HEK293 (cell line): Measurements from ENCODE around the gene SYT13.

Experiments used
- CTCF ChIA-PET: fragments of 350-600 bp; formaldehyde crosslinking; extraction: SDS; loops from one replicate; lab custom pipeline; 2021; ENCODE audit warnings: antibody characterized with exemption; lab: Yijun Ruan, JAX
- POLR2A ChIA-PET: fragments of 300-600 bp; formaldehyde crosslinking; extraction: SDS; loops from one replicate; lab custom pipeline; 2020; ENCODE audit warnings: antibody characterized with exemption, inconsistent platforms; lab: Yijun Ruan, JAX
- H3K27ac ChIP-seq: fragments of 200-500 bp; sonication (Bioruptor generic); 2 replicates; pipeline ENCODE4 v1.5.1; 2014; ENCODE audit warnings: low read depth, low read length, control low read depth, inconsistent platforms; ENCODE audit errors: extremely low read depth
- H3K36me3 ChIP-seq, 2 experiments: fragments of 200-500 bp in 1 of 2; sonication (Bioruptor generic) in 1 of 2; 1 replicate in 1 of 2; 2 replicates in 1 of 2; pipeline ENCODE4 v1.5.1; 2014 to 2017; ENCODE audit warnings: inconsistent platforms in 2 of 2, low read length in 2 of 2; ENCODE audit not compliant: control insufficient read depth in 2 of 2, insufficient read depth in 1 of 2
- H3K4me1 ChIP-seq: fragments of 200-500 bp; sonication (Bioruptor generic); 2 replicates; pipeline ENCODE4 v1.5.1; 2014; ENCODE audit warnings: mild to moderate bottlenecking, low read length, inconsistent platforms; ENCODE audit not compliant: control insufficient read depth, insufficient read depth
- H3K4me3 ChIP-seq: 2 replicates; pipeline ENCODE4 v1.5.1; 2011; ENCODE audit warnings: low read depth, mild to moderate bottlenecking, control low read depth, low read length, moderate library complexity
- H3K9me3 ChIP-seq: fragments of 200-500 bp; sonication (Bioruptor generic); 2 replicates; pipeline ENCODE4 v1.5.1; 2014; ENCODE audit warnings: low read depth, low read length, inconsistent platforms; ENCODE audit not compliant: control insufficient read depth, insufficient read depth
- FEZF1 ChIP-seq: fragments of 450-650 bp; formaldehyde crosslinking; IDR thresholded peaks from 2 replicates; pipeline ENCODE4 v1.5.1; 2016; ENCODE audit warnings: missing biosample characterization, missing genetic modification characterization
- KLF10 ChIP-seq: fragments of 450-650 bp; IDR thresholded peaks from 2 replicates; pipeline ENCODE4 v1.5.1; 2018; ENCODE audit warnings: missing biosample characterization, mild to moderate bottlenecking, missing genetic modification characterization
- KLF7 ChIP-seq: fragments of 450-650 bp; formaldehyde crosslinking; IDR thresholded peaks from 2 replicates; pipeline ENCODE4 v1.5.1; 2016; ENCODE audit warnings: missing biosample characterization, missing genetic modification characterization, borderline replicate concordance
- REPIN1 ChIP-seq: fragments of 450-650 bp; formaldehyde crosslinking; IDR thresholded peaks from 2 replicates; pipeline ENCODE4 v1.5.1; 2017; ENCODE audit warnings: missing biosample characterization, missing genetic modification characterization, low read depth
- SP3 ChIP-seq: fragments of 450-650 bp; formaldehyde crosslinking; IDR thresholded peaks from 2 replicates; pipeline ENCODE4 v1.5.1; 2016; ENCODE audit warnings: missing biosample characterization, missing genetic modification characterization
- SP7 ChIP-seq: fragments of 450-650 bp; formaldehyde crosslinking; IDR thresholded peaks from 2 replicates; pipeline ENCODE4 v1.5.1; 2016; ENCODE audit warnings: missing biosample characterization, missing genetic modification characterization
- ZNF10 ChIP-seq: fragments of 450-650 bp; formaldehyde crosslinking; IDR thresholded peaks from 2 replicates; pipeline ENCODE4 v1.5.1; 2017; ENCODE audit warnings: missing biosample characterization, missing genetic modification characterization
- ZNF146 ChIP-seq: fragments of 450-650 bp; formaldehyde crosslinking; IDR thresholded peaks from 2 replicates; pipeline ENCODE4 v1.5.1; 2016; ENCODE audit warnings: missing biosample characterization, missing genetic modification characterization
- ZNF16 ChIP-seq: fragments of 450-650 bp; formaldehyde crosslinking; IDR thresholded peaks from 2 replicates; pipeline ENCODE4 v1.5.1; 2016; ENCODE audit warnings: low read depth, missing biosample characterization, missing genetic modification characterization
- ZNF19 ChIP-seq: fragments of 450-650 bp; formaldehyde crosslinking; IDR thresholded peaks from 2 replicates; pipeline ENCODE4; 2016; ENCODE audit warnings: missing biosample characterization, missing genetic modification characterization, low read depth
- ZNF211 ChIP-seq: fragments of 450-650 bp; formaldehyde crosslinking; IDR thresholded peaks from 2 replicates; pipeline ENCODE4 v1.5.1; 2016; ENCODE audit warnings: low read depth, missing biosample characterization, missing genetic modification characterization
- ZNF23 ChIP-seq: fragments of 450-650 bp; formaldehyde crosslinking; IDR thresholded peaks from 2 replicates; pipeline ENCODE4 v1.5.1; 2016; ENCODE audit warnings: missing biosample characterization, missing genetic modification characterization, borderline replicate concordance
- ZNF239 ChIP-seq: fragments of 450-650 bp; formaldehyde crosslinking; IDR thresholded peaks from 2 replicates; pipeline ENCODE4 v1.5.1; 2016; ENCODE audit warnings: missing biosample characterization, missing genetic modification characterization
- ZNF341 ChIP-seq: fragments of 450-650 bp; formaldehyde crosslinking; IDR thresholded peaks from 2 replicates; pipeline ENCODE4; 2016; ENCODE audit warnings: low read depth, missing biosample characterization, missing genetic modification characterization
- ZNF548 ChIP-seq: fragments of 450-650 bp; formaldehyde crosslinking; IDR thresholded peaks from 2 replicates; pipeline ENCODE4 v1.5.1; 2016; ENCODE audit warnings: missing biosample characterization, missing genetic modification characterization
- ZNF549 ChIP-seq: fragments of 450-650 bp; IDR thresholded peaks from 2 replicates; pipeline ENCODE4 v1.5.1; 2018; ENCODE audit warnings: missing biosample characterization, missing genetic modification characterization, mild to moderate bottlenecking, inconsistent platforms, moderate library complexity
- ZNF561 ChIP-seq: fragments of 450-650 bp; IDR thresholded peaks from 2 replicates; pipeline ENCODE4 v1.5.1; 2018; ENCODE audit warnings: missing biosample characterization, missing genetic modification characterization, borderline replicate concordance
- ZNF585B ChIP-seq: fragments of 450-650 bp; formaldehyde crosslinking; IDR thresholded peaks from 2 replicates; pipeline ENCODE4 v1.5.1; 2016; ENCODE audit warnings: missing biosample characterization, missing genetic modification characterization
- ZNF626 ChIP-seq: fragments of 450-650 bp; sonication (Bioruptor Pico); formaldehyde crosslinking; IDR thresholded peaks from 2 replicates; pipeline ENCODE4 v1.5.1; 2018; ENCODE audit warnings: missing biosample characterization, missing genetic modification characterization, inconsistent platforms
- ZNF629 ChIP-seq: fragments of 450-650 bp; formaldehyde crosslinking; IDR thresholded peaks from 2 replicates; pipeline ENCODE4 v1.5.1; 2017; ENCODE audit warnings: missing biosample characterization, missing genetic modification characterization
- ZNF658 ChIP-seq: fragments of 450-650 bp; formaldehyde crosslinking; IDR thresholded peaks from 2 replicates; pipeline ENCODE4; 2016; ENCODE audit warnings: missing biosample characterization, missing genetic modification characterization
- ZNF837 ChIP-seq: fragments of 450-650 bp; formaldehyde crosslinking; IDR thresholded peaks from 2 replicates; pipeline ENCODE4 v1.5.1; 2016; ENCODE audit warnings: missing biosample characterization, missing genetic modification characterization
- ZNF843 ChIP-seq: fragments of 450-650 bp; formaldehyde crosslinking; IDR thresholded peaks from 2 replicates; pipeline ENCODE4 v1.5.1; 2016; ENCODE audit warnings: missing biosample characterization, missing genetic modification characterization
- TF ChIP-seq, protein P1 (sequence below): fragments of 450-650 bp; formaldehyde crosslinking; IDR thresholded peaks from 2 replicates; pipeline ENCODE4 v1.5.1; 2016; ENCODE audit warnings: missing biosample characterization, missing genetic modification characterization
- TF ChIP-seq, protein P2 (sequence below): sonication (generic); formaldehyde crosslinking; IDR thresholded peaks from 2 replicates; pipeline ENCODE4 v1.8.1; 2022; ENCODE audit warnings: mild to moderate bottlenecking, moderate library complexity, missing genetic modification reagents
- TF ChIP-seq, protein P3 (sequence below): fragments of 450-650 bp; formaldehyde crosslinking; IDR thresholded peaks from 2 replicates; pipeline ENCODE4 v1.5.1; 2016; ENCODE audit warnings: missing biosample characterization, missing genetic modification characterization, low read depth
- TF ChIP-seq, protein P4 (sequence below): fragments of 450-650 bp; IDR thresholded peaks from 2 replicates; pipeline ENCODE4 v1.5.1; 2018; ENCODE audit warnings: missing biosample characterization, missing genetic modification characterization
- TF ChIP-seq, protein P5 (sequence below): fragments of 450-650 bp; formaldehyde crosslinking; IDR thresholded peaks from 2 replicates; pipeline ENCODE4 v1.5.1; 2016; ENCODE audit warnings: missing biosample characterization, missing genetic modification characterization
- TF ChIP-seq, protein P6 (sequence below): fragments of 450-650 bp; formaldehyde crosslinking; IDR thresholded peaks from 2 replicates; pipeline ENCODE4 v1.5.1; 2016; ENCODE audit warnings: missing biosample characterization, missing genetic modification characterization

Gene SYT13

DNA sequence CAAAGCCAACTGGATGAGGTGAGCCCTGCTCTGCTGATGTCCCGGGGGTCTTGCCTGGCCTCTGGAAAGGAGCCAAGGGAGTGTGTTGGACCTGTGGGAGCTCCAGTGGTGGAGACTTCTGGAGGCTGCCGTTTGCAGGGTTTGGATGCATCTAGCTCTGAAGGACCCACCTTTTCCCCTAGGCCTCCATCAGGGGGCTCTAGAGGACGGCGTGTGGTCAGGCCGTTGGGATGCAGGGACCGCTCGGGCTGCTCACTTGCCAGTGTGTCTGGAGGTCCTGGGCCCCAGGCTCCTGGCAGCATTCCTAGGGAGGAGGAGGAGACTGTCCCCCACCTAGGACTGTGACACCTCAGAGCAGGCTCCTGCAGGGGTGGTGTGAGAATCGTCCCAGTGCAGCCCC is 81.4 kb downstream of the SYT13 start:
- ChIA-PET POLR2A (no interaction called here), CTCF (interaction anchor here (1.0 kb wide), 1 partner anchor 94 kb away, joined by 5 read pairs; no protein-coding TSS in a partner anchor)
- no peak overlapping the region for H3K4me3 ChIP-seq

DNA sequence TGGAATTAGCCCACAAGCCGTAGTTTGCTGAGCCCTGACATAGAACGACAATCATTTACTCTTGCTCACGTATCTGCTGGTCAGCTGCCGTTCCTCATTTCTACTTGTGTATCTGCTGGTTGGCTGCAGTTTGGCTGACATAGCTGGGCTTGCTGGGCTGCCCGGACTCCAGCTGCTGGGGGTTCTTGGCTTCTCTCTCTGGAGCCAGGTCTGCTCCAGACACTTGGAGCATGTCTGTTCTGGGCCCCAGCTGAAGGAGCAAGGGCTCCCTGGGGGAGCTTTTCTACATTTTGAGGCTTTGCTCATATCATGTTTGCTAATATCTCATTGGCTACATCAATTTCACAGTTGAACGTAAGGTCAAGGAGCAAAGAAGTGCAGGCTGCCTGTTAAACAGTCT is 92.4 kb downstream of the SYT13 start:
- POLR2A ChIA-PET, result interaction anchor here (0.6 kb wide), 1 partner anchor 326 kb away, joined by 5 read pairs; no protein-coding TSS in a partner anchor
- TF ChIP-seq, protein P1, sequence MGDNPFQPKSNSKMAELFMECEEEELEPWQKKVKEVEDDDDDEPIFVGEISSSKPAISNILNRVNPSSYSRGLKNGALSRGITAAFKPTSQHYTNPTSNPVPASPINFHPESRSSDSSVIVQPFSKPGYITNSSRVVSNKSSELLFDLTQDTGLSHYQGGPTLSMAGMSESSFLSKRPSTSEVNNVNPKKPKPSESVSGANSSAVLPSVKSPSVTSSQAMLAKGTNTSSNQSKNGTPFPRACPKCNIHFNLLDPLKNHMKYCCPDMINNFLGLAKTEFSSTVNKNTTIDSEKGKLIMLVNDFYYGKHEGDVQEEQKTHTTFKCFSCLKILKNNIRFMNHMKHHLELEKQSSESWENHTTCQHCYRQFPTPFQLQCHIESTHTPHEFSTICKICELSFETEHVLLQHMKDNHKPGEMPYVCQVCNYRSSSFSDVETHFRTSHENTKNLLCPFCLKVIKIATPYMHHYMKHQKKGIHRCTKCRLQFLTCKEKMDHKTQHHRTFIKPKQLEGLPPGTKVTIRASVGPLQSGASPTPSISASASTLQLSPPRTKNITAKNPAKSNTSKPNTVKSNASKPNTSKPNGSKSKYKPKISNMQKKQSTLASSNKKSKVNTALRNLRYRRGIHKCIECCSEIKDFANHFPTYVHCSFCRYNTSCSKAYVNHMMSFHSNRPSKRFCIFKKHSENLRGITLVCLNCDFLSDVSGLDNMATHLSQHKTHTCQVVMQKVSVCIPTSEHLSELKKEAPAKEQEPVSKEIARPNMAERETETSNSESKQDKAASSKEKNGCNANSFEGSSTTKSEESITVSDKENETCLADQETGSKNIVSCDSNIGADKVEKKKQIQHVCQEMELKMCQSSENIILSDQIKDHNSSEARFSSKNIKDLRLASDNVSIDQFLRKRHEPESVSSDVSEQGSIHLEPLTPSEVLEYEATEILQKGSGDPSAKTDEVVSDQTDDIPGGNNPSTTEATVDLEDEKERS (tag by site-specific recombination), result no peak
- TF ChIP-seq SP7 (tag by site-specific recombination), result no peak
- no peak for TF ChIP-seq FEZF1
- no peak for TF ChIP-seq ZNF239 (tag by site-specific recombination)
- TF ChIP-seq ZNF146, result no peak
- no peak for TF ChIP-seq ZNF837 (tag by site-specific recombination)
- TF ChIP-seq ZNF16 (tag by site-specific recombination), result no peak
- no peak for TF ChIP-seq ZNF585B (tag by site-specific recombination)
- no peak for TF ChIP-seq ZNF561 (tag by site-specific recombination)
- no peak for TF ChIP-seq KLF10
- TF ChIP-seq KLF7 (tag by site-specific recombination), result no peak
- TF ChIP-seq ZNF10 (tag by site-specific recombination), result no peak
- TF ChIP-seq, protein P2, sequence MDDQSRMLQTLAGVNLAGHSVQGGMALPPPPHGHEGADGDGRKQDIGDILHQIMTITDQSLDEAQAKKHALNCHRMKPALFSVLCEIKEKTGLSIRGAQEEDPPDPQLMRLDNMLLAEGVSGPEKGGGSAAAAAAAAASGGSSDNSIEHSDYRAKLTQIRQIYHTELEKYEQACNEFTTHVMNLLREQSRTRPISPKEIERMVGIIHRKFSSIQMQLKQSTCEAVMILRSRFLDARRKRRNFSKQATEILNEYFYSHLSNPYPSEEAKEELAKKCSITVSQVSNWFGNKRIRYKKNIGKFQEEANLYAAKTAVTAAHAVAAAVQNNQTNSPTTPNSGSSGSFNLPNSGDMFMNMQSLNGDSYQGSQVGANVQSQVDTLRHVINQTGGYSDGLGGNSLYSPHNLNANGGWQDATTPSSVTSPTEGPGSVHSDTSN (CRISPR knock-in tag), result no peak

More for the DNA sequence above, 81.4 kb downstream of the SYT13 start:
- Histone ChIP-seq H3K9me3 (no peaks in the 10 kb centered on the region), H3K27ac (no peak overlapping the region), H3K4me1 (no peaks in the 10 kb centered on the region), H3K36me3 (no peaks in the 10 kb centered on the region)
- no peak for TF ChIP-seq ZNF843
- TF ChIP-seq ZNF629 (tag by site-specific recombination), result no peak
- no peak for TF ChIP-seq ZNF549 (tag by site-specific recombination)
- TF ChIP-seq, protein P3, sequence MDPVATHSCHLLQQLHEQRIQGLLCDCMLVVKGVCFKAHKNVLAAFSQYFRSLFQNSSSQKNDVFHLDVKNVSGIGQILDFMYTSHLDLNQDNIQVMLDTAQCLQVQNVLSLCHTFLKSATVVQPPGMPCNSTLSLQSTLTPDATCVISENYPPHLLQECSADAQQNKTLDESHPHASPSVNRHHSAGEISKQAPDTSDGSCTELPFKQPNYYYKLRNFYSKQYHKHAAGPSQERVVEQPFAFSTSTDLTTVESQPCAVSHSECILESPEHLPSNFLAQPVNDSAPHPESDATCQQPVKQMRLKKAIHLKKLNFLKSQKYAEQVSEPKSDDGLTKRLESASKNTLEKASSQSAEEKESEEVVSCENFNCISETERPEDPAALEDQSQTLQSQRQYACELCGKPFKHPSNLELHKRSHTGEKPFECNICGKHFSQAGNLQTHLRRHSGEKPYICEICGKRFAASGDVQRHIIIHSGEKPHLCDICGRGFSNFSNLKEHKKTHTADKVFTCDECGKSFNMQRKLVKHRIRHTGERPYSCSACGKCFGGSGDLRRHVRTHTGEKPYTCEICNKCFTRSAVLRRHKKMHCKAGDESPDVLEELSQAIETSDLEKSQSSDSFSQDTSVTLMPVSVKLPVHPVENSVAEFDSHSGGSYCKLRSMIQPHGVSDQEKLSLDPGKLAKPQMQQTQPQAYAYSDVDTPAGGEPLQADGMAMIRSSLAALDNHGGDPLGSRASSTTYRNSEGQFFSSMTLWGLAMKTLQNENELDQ (tag by site-specific recombination), result no peak
- TF ChIP-seq, protein P4, sequence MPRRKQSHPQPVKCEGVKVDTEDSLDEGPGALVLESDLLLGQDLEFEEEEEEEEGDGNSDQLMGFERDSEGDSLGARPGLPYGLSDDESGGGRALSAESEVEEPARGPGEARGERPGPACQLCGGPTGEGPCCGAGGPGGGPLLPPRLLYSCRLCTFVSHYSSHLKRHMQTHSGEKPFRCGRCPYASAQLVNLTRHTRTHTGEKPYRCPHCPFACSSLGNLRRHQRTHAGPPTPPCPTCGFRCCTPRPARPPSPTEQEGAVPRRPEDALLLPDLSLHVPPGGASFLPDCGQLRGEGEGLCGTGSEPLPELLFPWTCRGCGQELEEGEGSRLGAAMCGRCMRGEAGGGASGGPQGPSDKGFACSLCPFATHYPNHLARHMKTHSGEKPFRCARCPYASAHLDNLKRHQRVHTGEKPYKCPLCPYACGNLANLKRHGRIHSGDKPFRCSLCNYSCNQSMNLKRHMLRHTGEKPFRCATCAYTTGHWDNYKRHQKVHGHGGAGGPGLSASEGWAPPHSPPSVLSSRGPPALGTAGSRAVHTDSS (tag by site-specific recombination), result no peak
- no peak for TF ChIP-seq ZNF341
- no peak for TF ChIP-seq SP3 (tag by site-specific recombination)
- no peak for TF ChIP-seq REPIN1 (tag by site-specific recombination)
- TF ChIP-seq SP7 (tag by site-specific recombination), result no peak
- no peak for TF ChIP-seq ZNF239 (tag by site-specific recombination)
- no peak for TF ChIP-seq ZNF626 (tag by site-specific recombination)
- TF ChIP-seq, protein P5, sequence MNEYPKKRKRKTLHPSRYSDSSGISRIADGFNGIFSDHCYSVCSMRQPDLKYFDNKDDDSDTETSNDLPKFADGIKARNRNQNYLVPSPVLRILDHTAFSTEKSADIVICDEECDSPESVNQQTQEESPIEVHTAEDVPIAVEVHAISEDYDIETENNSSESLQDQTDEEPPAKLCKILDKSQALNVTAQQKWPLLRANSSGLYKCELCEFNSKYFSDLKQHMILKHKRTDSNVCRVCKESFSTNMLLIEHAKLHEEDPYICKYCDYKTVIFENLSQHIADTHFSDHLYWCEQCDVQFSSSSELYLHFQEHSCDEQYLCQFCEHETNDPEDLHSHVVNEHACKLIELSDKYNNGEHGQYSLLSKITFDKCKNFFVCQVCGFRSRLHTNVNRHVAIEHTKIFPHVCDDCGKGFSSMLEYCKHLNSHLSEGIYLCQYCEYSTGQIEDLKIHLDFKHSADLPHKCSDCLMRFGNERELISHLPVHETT (tag by site-specific recombination), result no peak
- TF ChIP-seq, protein P6, sequence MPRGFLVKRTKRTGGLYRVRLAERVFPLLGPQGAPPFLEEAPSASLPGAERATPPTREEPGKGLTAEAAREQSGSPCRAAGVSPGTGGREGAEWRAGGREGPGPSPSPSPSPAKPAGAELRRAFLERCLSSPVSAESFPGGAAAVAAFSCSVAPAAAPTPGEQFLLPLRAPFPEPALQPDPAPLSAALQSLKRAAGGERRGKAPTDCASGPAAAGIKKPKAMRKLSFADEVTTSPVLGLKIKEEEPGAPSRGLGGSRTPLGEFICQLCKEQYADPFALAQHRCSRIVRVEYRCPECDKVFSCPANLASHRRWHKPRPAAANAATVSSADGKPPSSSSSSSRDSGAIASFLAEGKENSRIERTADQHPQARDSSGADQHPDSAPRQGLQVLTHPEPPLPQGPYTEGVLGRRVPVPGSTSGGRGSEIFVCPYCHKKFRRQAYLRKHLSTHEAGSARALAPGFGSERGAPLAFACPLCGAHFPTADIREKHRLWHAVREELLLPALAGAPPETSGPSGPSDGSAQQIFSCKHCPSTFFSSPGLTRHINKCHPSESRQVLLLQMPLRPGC (tag by site-specific recombination), result no peak
- no peak for TF ChIP-seq ZNF548 (tag by site-specific recombination)
- no peak for TF ChIP-seq ZNF23 (tag by site-specific recombination)
- TF ChIP-seq ZNF211 (tag by site-specific recombination), result no peak
- TF ChIP-seq ZNF658 (tag by site-specific recombination), result no peak
- no peak for TF ChIP-seq ZNF19 (tag by site-specific recombination)

More for the DNA sequence above, 92.4 kb downstream of the SYT13 start:
- no peaks in the 10 kb centered on the region for H3K4me1 ChIP-seq
- no peaks in the 10 kb centered on the region for H3K36me3 ChIP-seq
- CTCF ChIA-PET, result interaction anchor here (0.7 to 2.0 kb wide), 4 partner anchors 10 to 59 kb away, joined by 3 to 15 read pairs (median 4); no protein-coding TSS in a partner anchor
- no peaks in the 10 kb centered on the region for H3K9me3 ChIP-seq
- H3K27ac ChIP-seq, result no peak overlapping the region
- H3K4me3 ChIP-seq, result no peak overlapping the region
